Lower lobe of right lung (tissue), 2 donors: ENCODE measurements around the gene KCNJ15. TPM values are rescaled to one million over a fixed set of nuclear protein-coding genes. Genes with fewer than 3 reads are reported as not detected.
A peak's percentile ranks its signal among the peaks of the same experiment; 100 is the strongest.

ENCODE experiments used
- ATAC-seq, 2 donors: fragments of 200-7000 bp; cut with Tn5 transposase; one replicate each; pipeline ENCODE4 v1.9.1; 2020 to 2022; ENCODE audit warnings: mild to moderate bottlenecking in 2 of 2, moderate library complexity in 2 of 2
- DNase-seq: peaks from one replicate; pipeline ENCODE4 v3.0.0-alpha.2; 2020
- H3K27ac ChIP-seq: fragments of 200-600 bp; one replicate; pipeline ENCODE4 v1.8.0; 2022
- H3K27me3 ChIP-seq: fragments of 200-600 bp; one replicate; pipeline ENCODE4 v1.8.0; 2022; ENCODE audit warnings: low read depth
- H3K36me3 ChIP-seq: fragments of 200-600 bp; one replicate; pipeline ENCODE4 v1.8.0; 2022; ENCODE audit warnings: mild to moderate bottlenecking
- H3K4me1 ChIP-seq: fragments of 200-600 bp; one replicate; pipeline ENCODE4 v1.8.0; 2022
- H3K4me3 ChIP-seq: fragments of 200-600 bp; one replicate; pipeline ENCODE4 v1.8.0; 2022; ENCODE audit warnings: mild to moderate bottlenecking
- H3K9me3 ChIP-seq: fragments of 200-600 bp; one replicate; pipeline ENCODE4 v1.8.0; 2022
- intact Hi-C: fragments of 100-400 bp; cut with DNase I; formaldehyde crosslinking; loops from one replicate; pipeline ENCODE4 v1.11.0; 2022
- total RNA-seq: library from RNA; stranded (reverse); fragmentation: NEBNext Ultra II Directional; extraction: Animal tissue kit (Norgen Biotek cat#: 25700); gene quantifications from one replicate; pipeline ENCODE4 v1.2.1, GENCODE V29; 2021
- TF ChIP-seq, protein P1 (sequence below): fragments of 200-600 bp; IDR thresholded peaks from one replicate; pipeline ENCODE4 v1.8.0; 2022; ENCODE audit warnings: antibody characterized with exemption, mild to moderate bottlenecking
- donor health status: DM: no; HTN: yes; CAD: no; lungs with severe emphysema.

The KCNJ15 gene
- total RNA-seq, 1 donor from 2014 or later, result 62.7 TPM

DNA sequence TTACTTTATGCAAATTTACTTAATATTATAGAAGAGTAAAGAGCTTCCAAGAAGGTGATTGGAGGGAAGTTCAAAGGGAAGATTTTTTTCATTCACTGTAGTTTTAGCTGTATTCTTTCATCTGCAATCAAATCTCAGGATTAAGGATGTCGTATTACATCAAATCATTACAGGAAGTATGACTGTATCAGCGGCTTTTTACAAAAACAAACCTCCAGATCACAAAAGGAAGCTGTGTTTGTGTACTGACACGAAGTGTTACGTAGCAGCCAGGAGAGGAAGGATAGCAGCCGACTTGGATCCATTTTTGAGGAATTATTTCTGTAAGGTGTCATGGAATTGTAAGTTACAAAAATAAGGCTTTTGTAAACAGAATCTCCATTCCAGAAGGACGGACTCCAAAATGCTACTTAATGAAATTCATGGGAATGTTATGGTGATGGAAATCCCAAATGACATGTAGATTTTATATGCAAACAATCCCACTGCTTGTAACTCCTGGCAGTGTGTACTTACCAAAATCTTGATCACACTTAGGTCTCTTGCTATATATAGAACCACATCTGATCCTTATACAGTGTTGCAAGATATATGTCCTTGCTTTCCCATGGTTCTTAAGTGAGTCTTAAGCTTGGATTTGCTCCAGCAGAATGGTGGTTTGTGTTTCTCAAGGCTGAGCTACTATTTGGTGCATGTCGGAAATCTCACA lies 49.8 kb downstream of the KCNJ15 start:
- Histone ChIP-seq H3K4me3 (no peak overlapping the region), H3K27ac (peak overlapping the region; percentile 51), H3K9me3 (no peaks in the 10 kb centered on the region), H3K27me3 (no peaks in the 10 kb centered on the region), H3K4me1 (peaks cover 37% of the 10 kb centered on the region), H3K36me3 (no peaks in the 10 kb centered on the region)
- intact Hi-C loops, result no loop called here
- TF ChIP-seq, protein P1, sequence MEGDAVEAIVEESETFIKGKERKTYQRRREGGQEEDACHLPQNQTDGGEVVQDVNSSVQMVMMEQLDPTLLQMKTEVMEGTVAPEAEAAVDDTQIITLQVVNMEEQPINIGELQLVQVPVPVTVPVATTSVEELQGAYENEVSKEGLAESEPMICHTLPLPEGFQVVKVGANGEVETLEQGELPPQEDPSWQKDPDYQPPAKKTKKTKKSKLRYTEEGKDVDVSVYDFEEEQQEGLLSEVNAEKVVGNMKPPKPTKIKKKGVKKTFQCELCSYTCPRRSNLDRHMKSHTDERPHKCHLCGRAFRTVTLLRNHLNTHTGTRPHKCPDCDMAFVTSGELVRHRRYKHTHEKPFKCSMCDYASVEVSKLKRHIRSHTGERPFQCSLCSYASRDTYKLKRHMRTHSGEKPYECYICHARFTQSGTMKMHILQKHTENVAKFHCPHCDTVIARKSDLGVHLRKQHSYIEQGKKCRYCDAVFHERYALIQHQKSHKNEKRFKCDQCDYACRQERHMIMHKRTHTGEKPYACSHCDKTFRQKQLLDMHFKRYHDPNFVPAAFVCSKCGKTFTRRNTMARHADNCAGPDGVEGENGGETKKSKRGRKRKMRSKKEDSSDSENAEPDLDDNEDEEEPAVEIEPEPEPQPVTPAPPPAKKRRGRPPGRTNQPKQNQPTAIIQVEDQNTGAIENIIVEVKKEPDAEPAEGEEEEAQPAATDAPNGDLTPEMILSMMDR, result no peak
- DNase-seq, result no peak
- peak in 1 of 2 donors; percentile 37 for ATAC-seq

DNA sequence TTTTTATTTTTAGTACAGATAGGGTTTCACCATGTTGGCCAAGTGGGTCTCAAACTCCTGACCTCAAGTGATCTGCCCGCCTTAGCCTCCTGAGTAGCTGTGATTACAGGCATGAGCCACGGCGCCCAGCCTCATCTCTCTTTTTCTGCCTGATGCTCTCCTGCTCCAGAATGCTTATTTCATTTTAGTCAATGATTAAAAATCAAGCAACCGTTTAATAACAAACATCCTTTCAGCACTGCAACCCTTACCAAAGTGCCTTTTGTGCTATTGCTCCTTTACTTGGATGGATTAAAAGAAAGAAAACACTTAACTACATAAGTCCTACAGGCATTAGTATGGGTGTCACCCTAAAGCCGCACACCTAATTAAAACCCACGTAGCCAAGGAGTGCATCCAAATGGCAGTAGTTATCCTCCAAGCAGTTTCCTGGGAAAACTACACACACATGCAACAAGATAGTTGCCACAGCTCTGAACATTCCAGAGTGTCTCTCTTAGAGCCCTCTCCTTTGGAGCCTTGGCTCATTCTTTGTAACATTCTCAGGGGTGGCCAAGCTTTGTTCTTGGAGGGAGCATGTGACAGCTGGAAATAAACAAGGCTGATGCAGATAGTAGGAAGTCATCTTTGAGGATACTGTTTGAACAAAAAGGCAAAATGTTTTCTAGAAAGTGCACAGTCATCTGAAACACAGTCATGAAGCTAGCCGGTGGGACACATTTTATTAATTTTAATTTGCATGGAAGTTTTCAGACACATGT lies 51.2 kb downstream of the KCNJ15 start:
- TF ChIP-seq, protein P1, result no peak
- peaks cover 38% of the 10 kb centered on the region for H3K4me1 ChIP-seq
- ATAC-seq, result peak in 1 of 2 donors; percentile 31

DNA sequence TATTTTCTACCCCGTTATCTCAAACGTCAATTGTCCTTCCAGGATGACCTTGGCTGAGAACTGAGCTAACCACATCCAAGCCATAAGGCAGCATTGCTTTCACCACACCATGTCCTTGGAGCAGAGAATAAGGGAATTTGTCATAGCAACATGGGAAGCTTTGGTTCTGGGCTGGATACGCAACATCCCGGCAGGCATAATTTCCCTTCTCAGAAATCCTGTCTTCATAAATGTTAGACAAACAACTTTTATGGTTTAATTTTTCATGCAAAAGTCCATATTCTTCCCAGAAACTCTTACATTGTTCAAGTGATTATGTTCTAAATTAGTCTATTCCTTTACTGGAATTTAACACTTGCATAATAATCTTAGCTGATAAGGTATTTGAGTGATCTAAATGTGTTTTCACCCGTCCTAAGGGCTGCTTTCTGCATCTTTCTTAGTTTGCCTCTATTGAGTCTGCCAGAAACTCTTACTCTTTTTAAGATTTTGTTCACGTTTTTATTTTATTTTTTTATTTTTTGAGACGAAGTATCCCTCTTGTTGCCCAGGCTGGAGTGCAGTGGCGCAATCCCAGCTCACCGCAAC lies 51.8 kb downstream of the KCNJ15 start:
- intact Hi-C loops, result no loop called here
- peak overlapping the region; percentile 33 for H3K27ac ChIP-seq

More for the DNA sequence above, 51.2 kb downstream of the KCNJ15 start:
- Histone ChIP-seq H3K27ac (peak overlapping the region; percentile 33), H3K4me3 (no peak overlapping the region), H3K36me3 (no peaks in the 10 kb centered on the region), H3K9me3 (no peaks in the 10 kb centered on the region), H3K27me3 (no peaks in the 10 kb centered on the region)
- intact Hi-C loops, result no loop called here
- no peak for DNase-seq

GRCh38 chr21:38310646-38311485 lies 54.1 kb downstream of the KCNJ15 start:
- peak overlapping the region; percentile 70 for H3K27ac ChIP-seq

More for the DNA sequence above, 51.8 kb downstream of the KCNJ15 start:
- TF ChIP-seq, protein P1, result no peak
- ATAC-seq (peak; percentile 69 to 72), DNase-seq (no peak)
- Histone ChIP-seq H3K36me3 (no peaks in the 10 kb centered on the region), H3K9me3 (no peaks in the 10 kb centered on the region), H3K4me1 (peaks cover 33% of the 10 kb centered on the region), H3K27me3 (no peaks in the 10 kb centered on the region), H3K4me3 (no peak overlapping the region)

More at GRCh38 chr21:38310646-38311485, 54.1 kb downstream of the KCNJ15 start:
- no peak for DNase-seq
- peaks cover 31% of the 10 kb centered on the region for H3K4me1 ChIP-seq
- no peaks in the 10 kb centered on the region for H3K9me3 ChIP-seq
- peak; percentile 20 to 41 for ATAC-seq
- H3K4me3 ChIP-seq, result no peak overlapping the region
- TF ChIP-seq, protein P1, result no peak
- no peaks in the 10 kb centered on the region for H3K36me3 ChIP-seq
- no peaks in the 10 kb centered on the region for H3K27me3 ChIP-seq
- intact Hi-C loops, result no loop called here
